Activated naive CD4-positive, alpha-beta T cell treated with anti-CD3 and anti-CD28 coated beads, Interleukin-2, amount 50 U/mL, for 16 hours (primary cell): ENCODE measurements around the gene VTI1B.
"Not testable (repeated sequence)": the region's sequence is repeated elsewhere in the genome, so short reads cannot be mapped to it uniquely, and the experiment has no call there.

Experiments
- DNase-seq: peaks from one replicate; pipeline ENCODE4 v3.0.0-alpha.2; 2020

VTI1B gene, protein sequence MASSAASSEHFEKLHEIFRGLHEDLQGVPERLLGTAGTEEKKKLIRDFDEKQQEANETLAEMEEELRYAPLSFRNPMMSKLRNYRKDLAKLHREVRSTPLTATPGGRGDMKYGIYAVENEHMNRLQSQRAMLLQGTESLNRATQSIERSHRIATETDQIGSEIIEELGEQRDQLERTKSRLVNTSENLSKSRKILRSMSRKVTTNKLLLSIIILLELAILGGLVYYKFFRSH

DNA sequence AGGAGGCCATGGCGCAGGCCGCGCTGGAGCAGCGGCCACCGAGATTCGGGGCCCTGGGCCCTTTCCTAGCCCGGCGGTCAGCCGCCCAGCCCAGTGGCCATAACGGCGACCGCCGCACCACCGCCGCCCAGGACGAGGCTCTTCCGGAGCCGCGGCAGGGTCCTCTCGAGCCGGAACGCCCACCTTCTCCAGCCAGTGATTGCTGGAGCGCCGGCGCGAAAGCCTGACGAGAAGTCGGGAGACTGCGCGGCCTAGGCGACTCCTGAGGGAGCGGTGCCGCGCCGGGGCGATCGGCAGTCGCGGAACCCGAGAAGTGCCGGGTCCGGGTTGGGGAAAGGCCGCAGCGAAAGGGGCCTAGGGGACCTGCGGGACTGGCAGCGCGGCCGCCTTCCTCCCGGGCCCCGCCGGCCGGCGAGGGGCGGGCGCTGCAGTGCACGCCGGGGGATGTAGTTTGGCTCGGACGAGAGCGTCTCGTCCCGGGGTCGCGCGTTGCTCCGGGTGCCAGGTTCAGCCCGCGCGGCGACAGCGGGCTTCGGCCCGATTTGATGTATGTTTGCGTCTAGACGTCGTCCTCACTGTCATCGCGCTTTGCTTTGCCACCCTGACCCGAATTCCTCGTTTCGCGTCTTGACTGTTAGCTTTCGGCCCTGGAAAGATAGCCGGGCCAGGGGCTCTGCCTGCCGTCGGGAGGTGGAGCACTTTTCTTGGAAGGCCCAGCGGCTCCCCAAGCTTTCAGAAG is at the start of gene VTI1B:
Gene VTI1B (minus strand): TSS at position 153 of the 739 bp plus-strand sequence. CDS start 143 bp downstream, at position 10.
- peak; percentile 82 for DNase-seq

DNA sequence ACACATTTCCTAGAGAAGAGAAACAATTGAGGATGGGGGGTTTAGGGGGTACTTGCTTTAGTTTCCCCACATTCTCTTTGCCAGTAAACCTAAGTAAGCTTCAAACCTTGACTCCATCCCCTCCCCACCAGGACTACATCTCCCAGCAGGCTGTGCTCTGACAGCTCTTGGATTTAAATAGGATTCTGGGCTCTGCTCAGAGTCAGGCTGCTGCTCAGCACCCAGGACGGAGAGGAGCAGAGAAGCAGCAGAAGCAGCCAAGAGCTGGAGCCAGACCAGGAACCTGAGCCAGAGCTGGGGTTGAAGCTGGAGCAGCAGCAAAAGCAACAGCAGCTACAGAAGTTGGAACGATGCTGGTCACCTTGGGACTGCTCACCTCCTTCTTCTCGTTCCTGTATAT is 47.9 kb upstream of the VTI1B start:
- DNase-seq: no peak

DNA sequence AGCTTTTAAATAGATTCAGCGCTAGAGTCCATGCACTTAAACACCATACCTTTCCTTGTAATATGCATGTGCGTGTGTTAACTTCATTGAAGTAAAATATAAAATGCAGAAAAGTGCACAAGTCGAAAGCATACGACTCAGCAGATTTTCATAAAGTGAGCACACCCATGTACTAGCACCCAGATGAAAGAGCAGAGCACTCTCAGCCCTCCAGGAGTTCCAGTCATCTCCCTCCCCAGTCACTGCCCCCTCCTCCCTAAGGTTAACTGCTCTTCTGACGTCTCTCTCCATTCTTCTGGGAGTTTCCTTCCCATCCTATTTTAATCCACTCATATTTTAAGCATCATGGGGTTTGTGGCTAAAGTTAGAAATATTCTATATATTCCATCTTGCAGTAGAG is 47.4 kb upstream of the VTI1B start:
- no peak for DNase-seq

DNA sequence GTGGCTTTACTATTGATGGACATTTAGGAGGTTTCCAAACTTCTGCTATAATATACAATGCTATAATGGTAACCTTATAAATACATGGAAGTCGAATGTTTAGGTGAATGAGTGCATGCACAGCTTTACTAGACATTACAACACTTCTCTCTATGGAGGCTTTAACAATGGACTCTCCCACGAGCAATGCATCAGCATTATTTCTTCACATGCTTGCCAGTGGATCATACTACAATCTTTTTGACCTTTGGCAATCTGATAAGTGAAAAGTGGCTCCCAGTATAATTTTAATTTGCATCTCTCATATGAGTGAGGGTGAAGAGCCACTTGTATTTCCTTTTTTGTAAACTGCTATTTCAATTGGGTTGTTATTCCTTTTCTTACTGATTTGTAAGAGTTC is 45.4 kb upstream of the VTI1B start:
- DNase-seq: no peak

DNA sequence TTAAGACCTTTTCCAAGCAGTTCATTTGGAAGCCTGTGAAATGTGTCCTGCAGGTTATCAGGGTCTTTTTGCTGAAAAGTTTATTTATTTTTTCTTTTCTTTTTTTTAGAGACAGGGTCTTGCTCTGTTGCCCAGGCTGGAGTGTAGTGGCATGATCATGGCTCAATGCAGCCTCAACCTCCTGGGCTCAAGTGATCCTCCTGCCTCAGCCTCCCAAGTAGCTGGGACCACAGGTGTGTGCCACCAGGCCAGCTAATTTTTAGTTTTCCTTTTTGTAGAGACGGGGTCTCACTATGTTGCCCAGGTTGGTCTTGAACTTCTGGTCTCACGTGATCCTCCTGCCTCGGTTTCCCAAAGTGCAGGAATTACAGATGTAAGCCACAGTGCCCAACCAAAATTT is 45.0 kb upstream of the VTI1B start:
- not testable (repeated sequence) for DNase-seq

DNA sequence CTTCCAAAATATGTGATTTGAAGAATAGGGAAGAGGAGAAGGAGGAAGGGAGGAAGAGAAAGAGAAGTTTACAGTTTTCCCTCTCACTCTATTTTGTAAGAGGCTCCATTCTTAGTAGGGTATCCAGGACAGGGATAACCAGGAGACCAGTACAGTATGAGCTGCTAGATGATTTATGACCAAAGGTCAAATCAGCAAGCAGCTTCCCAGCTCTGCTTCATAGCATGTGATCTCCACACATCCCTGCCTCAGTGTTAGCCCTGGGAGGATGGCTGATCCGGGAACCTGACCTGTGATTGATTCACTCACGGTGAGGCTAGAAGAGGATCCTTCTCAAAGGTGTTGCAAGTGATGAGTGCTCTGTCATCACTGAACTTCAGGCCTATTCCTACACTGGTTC is 43.8 kb upstream of the VTI1B start:
- DNase-seq: no peak

DNA sequence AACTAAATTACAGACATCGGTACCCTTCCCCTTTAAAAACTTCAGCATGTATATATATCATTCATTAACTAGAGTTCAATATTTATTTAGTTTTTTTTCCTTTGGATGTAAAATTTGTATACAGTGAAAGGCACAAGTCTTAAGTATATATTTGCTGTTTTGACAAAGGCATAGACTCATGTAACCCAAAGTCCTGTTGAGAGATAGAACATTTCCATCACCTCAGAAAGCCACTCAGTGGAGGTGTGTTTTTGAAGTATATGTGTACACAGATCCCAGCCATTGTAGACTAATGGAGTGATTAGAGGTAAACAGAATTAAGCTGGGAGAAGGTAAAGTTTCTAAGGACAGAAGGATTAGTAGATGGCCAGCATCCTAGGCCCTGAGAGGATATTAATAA is 42.6 kb upstream of the VTI1B start:
- no peak for DNase-seq

DNA sequence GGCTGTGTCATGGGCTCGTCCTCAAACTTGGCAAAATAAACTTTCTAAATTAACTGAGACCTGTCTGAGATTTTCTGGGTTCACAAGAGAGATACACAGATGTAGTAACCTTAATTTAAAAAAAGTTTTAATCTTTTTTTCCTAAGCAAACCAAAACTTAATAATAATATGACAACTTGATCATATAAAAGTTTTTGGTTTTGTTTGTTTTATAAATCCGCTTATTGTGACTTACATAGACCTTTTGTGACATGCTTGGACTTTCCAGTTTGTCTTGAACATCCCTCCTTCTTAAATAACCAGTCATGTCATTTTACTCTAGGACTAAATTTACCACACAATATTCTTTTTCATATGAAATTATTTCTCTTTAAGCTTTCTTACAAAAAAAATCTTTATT is 35.8 kb upstream of the VTI1B start:
- DNase-seq: no peak

DNA sequence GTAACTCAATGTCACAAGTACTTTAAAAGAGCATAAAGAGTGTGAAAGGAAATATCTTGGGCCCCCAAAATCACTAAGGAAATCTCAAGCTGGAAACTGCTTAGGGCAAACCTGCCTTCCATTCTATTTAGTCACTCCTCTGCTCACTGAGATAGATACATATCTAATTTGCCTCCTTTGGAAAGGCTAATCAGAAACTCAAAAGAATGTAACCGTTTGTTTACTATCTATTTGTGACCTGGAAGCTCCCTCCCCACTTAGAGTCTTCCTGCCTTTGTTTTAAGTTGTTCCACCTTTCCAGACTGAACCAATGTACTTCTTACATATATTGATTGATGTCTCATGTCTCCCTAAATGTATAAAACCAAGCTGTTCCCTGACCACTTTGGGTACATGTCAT is 35.4 kb upstream of the VTI1B start:
- not testable (repeated sequence) for DNase-seq

DNA sequence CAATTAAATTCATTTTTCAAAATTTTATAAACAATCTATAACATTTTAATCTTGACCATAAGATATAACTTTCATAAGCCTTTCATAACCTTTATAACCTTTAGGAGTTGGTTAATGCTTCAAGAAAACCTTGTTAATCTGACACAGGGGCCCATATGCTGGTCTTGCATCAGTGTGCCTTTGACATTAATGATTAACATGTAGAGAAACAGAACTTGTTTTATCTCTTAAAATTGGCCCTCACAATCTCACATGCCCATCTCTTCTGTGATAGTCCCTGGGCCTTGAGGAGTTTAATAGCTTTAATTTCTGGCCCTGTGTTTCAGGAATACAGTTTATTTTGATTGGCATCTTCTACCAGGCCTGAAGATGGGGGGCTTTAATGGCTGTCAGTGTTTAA is 34.9 kb upstream of the VTI1B start:
- not testable (repeated sequence) for DNase-seq

DNA sequence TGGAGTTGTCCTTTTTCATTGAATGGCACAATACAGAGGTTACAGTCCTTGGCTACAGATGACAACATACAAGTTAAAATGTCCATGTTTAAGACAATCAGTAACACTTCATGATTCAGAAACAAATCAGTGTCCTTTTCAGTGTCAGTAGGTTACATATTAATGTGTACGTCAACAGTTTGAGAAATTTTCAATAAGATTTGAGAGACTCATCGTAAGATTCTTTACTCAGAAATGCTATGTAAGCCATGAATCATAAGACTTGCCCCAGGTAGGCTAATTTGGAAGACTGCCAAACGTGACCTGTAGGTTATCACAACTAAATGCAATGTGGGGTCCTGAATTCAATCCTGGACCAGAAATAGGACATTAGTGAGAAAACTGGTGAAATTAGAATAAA is 30.8 kb upstream of the VTI1B start:
- DNase-seq: no peak

DNA sequence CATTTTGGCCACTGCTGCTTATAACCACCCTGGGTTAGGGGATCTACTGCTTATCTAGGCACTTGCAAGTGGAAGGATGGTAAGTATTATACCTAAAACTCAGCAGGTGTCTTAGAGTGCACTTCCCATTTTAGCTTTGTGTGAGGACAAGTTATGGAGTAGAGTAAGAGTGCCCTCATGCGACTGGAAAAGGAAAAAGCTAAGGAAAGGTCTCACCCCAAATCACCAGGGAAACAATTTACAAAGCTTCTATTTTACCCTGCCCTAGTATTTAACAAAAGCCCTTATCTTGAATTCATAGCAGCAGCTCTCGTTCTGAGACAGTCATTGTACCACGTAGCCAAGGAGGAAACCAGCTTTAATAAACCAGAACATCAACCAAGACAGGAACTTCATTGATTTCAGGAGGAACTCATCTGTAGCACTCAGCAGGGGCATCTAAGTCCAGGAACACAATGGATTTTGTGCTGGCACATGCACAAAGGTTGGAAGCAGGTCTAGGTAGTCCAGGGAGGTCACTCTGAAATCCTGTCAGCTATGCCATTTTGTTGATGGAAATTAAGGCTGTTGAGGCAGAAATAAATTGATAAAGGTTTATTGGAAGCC is 30.2 kb upstream of the VTI1B start:
- DNase-seq: no peak

DNA sequence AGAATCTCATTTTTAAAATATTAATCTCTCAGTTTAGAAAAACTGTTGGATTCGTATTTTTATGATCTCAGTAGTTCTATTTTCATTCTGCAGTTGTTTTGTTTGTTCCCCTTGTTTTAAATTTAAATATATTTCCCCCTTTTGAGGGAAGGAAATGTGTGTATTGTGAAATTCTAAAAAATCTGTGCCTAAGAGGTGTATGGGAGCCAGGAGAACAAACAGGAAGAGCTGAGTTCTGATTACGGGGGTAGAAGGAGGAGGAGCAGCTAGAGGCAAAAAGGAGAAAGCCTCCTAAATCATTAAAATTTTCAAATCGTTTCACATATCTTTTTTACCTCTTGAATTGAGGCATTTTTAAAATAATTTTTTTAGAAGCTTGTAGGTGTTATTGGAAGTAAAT is 29.6 kb upstream of the VTI1B start:
- no peak for DNase-seq

DNA sequence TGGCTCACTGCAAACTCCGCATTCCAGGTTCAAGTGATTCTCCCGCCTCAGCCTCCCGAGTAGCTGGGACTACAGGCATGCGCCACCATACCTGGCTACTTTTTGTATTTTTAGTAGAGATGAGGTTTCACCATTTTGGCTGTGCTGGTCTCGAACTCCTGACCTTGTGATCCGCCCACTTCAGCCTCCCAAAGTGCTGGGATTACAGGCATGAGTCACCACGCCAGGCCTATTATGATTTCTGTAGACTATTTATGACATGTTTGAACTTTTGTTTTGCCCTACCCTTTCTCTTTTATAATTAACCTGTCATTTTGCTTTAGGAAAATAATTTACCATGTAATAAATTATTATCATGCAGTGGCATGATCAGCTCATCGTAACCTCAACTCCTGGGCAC is 27.1 kb upstream of the VTI1B start, which contains the start of gene RDH12:
Gene RDH12 (plus strand): TSS at position 395 of the 400 bp plus-strand sequence. CDS start 20,757 bp downstream, outside the sequence.
- not testable (repeated sequence) for DNase-seq

DNA sequence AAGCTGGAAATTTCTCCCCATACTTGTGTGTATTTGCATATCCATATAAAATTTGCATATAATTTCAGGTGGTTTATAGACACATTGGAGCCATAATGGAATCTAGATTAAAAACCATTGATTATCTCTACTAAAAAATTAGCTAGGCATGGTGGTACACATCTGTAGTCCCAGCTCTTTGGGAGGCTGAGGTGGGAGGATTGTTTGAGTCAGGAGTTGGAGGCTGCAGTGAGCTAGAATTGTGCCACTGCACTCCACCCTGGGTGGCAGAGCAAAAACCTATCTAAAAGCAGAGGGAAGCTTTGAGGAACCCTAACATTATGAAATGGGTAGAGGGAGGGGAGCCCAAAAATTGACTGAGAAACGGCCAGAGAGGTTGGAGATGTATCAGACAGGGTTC is 23.7 kb upstream of the VTI1B start:
- DNase-seq: no peak

DNA sequence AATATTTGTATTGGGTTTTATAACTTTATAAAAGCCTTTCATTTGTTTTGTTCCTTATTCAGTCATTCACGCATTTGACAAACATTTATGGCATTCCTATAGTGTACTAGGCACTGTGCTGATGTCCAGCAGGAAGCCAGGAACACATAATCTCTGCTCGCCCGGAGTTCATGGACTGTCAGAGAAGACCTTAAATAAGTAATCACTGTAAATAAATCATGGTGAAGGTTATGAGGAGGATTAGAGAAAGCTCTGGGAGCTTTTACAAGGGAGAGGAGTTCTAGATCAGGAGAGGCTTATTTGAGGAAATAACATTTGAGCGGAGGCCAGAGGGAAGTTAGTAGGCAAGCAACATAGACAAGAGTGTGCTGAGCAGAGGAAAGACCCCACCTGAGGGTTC is 22.6 kb upstream of the VTI1B start:
- DNase-seq: no peak

DNA sequence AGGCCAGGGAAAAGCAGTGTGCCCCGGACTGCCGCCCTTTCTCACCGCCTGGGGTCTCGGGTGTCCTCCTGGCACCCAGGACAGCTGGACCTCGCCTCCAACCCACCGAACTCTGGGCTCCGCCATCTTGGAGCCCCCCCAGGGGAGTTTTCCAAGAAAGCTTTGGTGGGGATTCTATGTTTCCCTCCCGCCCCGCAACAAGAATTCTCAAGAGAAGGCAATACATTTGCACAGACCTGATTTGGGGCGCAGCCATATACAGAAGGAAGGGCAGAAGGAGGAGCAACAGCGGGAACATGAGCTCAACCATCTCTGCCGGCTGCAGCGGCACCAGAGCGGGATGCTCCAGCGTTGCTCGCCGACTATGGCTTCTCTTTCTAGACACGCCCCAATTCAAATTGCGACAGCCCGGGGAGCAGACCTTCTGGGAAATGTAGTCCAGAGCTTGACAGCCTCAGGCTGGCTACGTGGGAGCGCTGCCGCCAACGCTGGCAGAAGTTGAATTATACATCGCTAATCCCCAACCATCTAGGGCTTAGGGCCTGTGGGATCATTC is 21.0 kb upstream of the VTI1B start, which contains the start of gene RDH11:
Gene RDH11 (minus strand): TSS at position 371 of the 556 bp plus-strand sequence. CDS start 61 bp downstream, at position 310.
- DNase-seq: peak; percentile 82

DNA sequence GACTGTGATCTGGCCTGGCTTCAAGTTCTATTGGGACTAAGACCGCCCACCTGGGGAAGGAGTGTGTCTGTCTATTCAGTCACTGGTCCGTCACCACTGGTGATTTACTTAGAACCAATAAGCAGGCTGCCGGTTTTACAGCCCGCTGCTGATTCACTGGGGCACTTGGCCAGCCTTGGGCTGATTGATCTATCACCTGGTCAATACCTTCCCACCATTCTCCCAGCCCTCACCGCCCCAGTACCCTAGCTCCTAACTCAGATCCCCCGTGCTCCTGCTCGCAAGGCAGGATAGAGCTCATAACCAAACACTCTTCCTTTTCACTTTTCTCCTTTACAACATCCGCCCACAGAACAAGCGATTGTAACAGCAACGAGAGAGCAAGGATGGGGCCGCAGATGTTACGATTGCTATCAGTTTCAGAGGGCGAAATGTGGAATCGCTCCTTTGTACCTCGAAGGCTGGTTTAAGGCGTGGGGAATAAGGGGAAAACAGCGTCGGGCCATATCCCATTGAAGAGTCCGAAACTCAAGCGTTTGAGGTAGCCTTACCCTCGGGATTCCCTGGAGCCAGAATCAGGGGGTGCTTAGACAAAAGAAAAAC is 20.5 kb upstream of the VTI1B start:
- peak; percentile 74 for DNase-seq

DNA sequence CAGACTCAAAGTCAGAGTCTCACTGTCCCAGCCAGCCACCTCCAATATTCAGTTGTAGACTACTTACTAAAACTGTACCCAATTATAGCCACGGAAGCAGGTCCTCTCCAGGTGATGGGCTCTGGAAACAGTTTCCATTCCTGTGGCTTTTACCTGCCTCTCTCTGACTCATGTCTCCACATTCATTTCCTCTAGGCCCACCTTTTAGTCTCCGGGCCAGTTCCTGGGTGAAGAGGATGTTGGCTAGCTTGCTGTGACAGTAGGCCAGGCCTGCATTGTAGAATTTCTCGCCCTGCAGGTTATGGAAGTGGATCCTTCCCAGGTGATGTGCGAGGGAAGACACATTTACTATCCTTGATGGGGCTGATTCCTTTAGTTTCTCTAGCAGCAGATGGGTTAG is 15.6 kb upstream of the VTI1B start:
- DNase-seq: no peak

DNA sequence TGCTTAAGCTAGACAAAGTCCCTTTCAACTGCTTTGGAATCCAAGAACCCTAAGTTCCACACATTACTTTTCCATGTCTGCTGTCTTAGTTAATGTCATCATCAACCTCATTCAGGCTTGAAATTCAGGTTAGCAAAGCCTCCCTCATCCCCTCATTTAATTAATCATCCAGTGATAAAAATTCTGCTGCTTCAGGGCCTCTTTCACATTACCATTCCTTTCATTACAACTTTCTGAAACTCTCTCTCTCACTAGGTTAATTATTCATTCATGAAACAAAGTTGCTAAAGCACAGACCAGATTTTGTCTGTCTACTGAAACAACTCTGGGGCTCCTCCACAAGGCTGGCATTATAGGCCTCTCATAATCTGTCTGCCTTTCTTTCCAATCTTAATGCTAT is 9.4 kb upstream of the VTI1B start:
- no peak for DNase-seq

DNA sequence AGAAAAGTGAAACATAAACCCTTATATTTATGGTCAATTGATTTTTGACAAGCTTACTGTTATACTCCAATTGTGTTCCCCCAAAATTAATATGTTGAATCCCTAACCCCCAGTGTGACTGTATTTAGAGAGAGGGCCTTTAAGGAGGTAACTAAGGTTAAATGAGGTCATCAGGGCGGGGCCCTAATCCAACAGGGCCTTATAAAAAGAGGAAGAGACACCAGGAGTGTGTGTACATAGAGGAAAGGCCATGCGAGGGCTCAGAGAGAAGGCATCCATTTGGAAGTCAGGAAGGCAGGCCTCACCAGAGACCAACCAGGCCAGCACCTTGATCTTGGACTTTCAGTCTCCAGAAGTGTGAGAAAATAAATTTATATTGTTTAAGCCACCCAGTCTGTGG is 6.5 kb upstream of the VTI1B start:
- no peak for DNase-seq

DNA sequence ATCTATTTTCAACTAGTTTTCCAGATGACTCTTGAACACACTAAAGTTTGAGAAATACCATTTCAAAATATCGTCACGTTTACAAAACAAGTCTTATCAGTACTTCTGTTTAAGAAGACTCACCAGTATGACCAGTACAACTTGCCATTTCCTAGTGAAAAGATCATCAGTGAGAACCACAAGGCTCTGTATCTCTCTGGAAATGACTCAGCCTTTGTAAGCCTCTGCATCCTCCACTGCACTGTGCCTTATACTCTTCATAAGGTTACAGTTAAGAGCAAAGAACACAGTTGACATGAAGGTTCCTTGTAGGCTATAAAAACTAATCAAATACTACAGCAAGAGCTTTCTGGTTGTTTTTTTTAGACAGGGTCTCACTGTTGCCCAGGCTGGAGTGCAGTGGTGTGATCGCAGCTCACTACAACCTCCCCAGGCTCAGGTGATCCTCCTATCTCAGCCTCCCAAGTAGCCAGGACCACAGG is 5.7 kb upstream of the VTI1B start:
- no peak for DNase-seq

DNA sequence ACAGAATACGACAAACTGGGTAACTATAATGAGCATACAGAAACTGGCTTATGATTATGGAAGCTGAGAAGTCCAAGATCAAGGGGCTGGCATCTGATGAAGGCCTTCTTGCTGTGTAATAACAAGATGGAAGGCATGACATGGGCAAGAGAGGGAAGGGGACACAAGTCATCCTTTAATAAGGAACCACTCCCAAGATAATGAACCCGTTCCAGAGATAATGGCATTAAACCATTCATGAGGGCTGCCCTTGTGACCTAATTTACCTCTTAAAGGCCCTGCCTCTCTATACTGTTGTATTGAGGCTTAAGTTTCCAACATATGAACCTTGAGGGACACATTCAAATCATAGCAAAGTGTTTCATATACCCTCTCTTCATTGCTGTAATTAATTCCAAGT is 4.6 kb upstream of the VTI1B start:
- DNase-seq: no peak
